Upper lobe of left lung (tissue), 4 donors: ENCODE results near the gene GCNA.

Experiments
- POLR2A ChIP-seq, 4 donors: fragments of 450-650 bp; IDR thresholded peaks; one replicate each; pipeline ENCODE4 v1.5.1; 2016 to 2017; ENCODE audit warnings: antibody characterized with exemption in 4 of 4, mild to moderate bottlenecking in 2 of 4
- POLR2AphosphoS5 ChIP-seq, 2 donors: sonication (generic); formaldehyde crosslinking; IDR thresholded peaks; one replicate each; pipeline ENCODE4 v1.5.1; 2017; ENCODE audit warnings: antibody characterized with exemption in 2 of 2
- TF ChIP-seq, protein P1 (sequence below), 6 experiments: fragments of 450-650 bp in 4 of 6; fragments of 200-600 bp in 2 of 6; sonication (generic) in 2 of 6; IDR thresholded peaks; one replicate each; pipeline ENCODE4 v1.5.1; 2016 to 2019; ENCODE audit warnings: antibody characterized with exemption in 6 of 6

DNA sequence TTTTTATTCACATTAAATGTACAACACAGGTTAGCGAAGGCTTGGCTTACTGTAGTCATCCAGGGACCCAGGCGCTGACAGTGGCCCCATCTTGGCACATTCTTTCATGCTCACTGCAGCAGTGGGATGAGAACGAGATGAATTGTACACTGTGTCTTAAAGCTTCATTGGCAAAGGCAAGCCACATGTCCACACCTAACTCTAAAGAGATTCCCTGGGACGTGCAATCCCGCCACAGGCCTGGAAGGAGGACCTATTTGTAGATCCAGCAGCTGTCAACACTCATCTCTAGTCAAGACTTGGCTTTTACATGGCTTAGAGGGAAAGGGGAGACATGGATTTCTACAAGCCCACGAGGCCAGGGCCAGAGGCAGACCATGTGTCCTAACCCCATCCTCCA lies 56.1 kb downstream of the GCNA start:
- TF ChIP-seq POLR2A (IDR thresholded peaks at IDR 0.05) (no peak), POLR2AphosphoS5 (IDR thresholded peaks at IDR 0.05) (no peak)
- TF ChIP-seq, protein P1, sequence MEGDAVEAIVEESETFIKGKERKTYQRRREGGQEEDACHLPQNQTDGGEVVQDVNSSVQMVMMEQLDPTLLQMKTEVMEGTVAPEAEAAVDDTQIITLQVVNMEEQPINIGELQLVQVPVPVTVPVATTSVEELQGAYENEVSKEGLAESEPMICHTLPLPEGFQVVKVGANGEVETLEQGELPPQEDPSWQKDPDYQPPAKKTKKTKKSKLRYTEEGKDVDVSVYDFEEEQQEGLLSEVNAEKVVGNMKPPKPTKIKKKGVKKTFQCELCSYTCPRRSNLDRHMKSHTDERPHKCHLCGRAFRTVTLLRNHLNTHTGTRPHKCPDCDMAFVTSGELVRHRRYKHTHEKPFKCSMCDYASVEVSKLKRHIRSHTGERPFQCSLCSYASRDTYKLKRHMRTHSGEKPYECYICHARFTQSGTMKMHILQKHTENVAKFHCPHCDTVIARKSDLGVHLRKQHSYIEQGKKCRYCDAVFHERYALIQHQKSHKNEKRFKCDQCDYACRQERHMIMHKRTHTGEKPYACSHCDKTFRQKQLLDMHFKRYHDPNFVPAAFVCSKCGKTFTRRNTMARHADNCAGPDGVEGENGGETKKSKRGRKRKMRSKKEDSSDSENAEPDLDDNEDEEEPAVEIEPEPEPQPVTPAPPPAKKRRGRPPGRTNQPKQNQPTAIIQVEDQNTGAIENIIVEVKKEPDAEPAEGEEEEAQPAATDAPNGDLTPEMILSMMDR (IDR thresholded peaks at IDR 0.05) = no peak
